ENCODE results near the gene CCNY. TPM values are rescaled to one million over a fixed set of nuclear protein-coding genes. Genes with fewer than 3 reads are reported as not detected.

CCNY gene
- total and polyA plus RNA-seq, 2 of the 13 experiments (the other 11 are each of a cell fraction or from before 2014, with no cell fraction given) = 48.2 to 54.7 TPM

GRCh38 chr10:35336921-35337823 is 863 bp downstream of the CCNY start (continued):
- no peak for TF ChIP-seq HMGA1 (CRISPR knock-in tag; conservative IDR thresholded peaks at IDR 0.05)
- TF ChIP-seq MTA3 (CRISPR knock-in tag; IDR thresholded peaks at IDR 0.05) = no peak
- no peak for TF ChIP-seq NBN (conservative IDR thresholded peaks at IDR 0.05)
- TF ChIP-seq HOXA5 (CRISPR knock-in tag; IDR thresholded peaks at IDR 0.05) = no peak
- no peak for TF ChIP-seq HNRNPH1 (optimal IDR thresholded peaks at IDR 0.05; ENCODE audit: low read depth, low read length)
- peak; percentile 65; the same call in 1 of the 2 replicates for TF ChIP-seq ZNF333 (CRISPR knock-in tag; IDR thresholded peaks at IDR 0.05; ENCODE audit: borderline replicate concordance)
- TF ChIP-seq TOE1 (CRISPR knock-in tag; IDR thresholded peaks at IDR 0.05) = no peak
- no peak for TF ChIP-seq ZNF800 (CRISPR knock-in tag; IDR thresholded peaks at IDR 0.05)
- no peak for TF ChIP-seq ZNF326 (CRISPR knock-in tag; IDR thresholded peaks at IDR 0.05; ENCODE audit: borderline replicate concordance)
- peak; percentile 57; the same call in 1 of the 2 replicates for TF ChIP-seq GABPB1 (CRISPR knock-in tag; IDR thresholded peaks at IDR 0.05)
- TF ChIP-seq AKAP8 (CRISPR knock-in tag; IDR thresholded peaks at IDR 0.05) = no peak
- no peak for TF ChIP-seq ZNF225 (CRISPR knock-in tag; IDR thresholded peaks at IDR 0.05)
- peak; percentile 66; the same call in 1 of the 2 replicates for TF ChIP-seq NFKB2 (CRISPR knock-in tag; IDR thresholded peaks at IDR 0.05; ENCODE audit: borderline replicate concordance)
- no peak for TF ChIP-seq GPN1 (CRISPR knock-in tag; IDR thresholded peaks at IDR 0.05; ENCODE audit: borderline replicate concordance)
- TF ChIP-seq ZNF704 (CRISPR knock-in tag; IDR thresholded peaks at IDR 0.05; ENCODE audit: borderline replicate concordance) = no peak
- TF ChIP-seq PBX3 (CRISPR knock-in tag; IDR thresholded peaks at IDR 0.05; ENCODE audit: borderline replicate concordance) = no peak
- no peak for TF ChIP-seq POLR2AphosphoS2 (IDR thresholded peaks at IDR 0.05; ENCODE audit: low read depth, low read length)
- no peak for TF ChIP-seq JUND (CRISPR knock-in tag; IDR thresholded peaks at IDR 0.05)
- TF ChIP-seq ZBTB26 (CRISPR knock-in tag; IDR thresholded peaks at IDR 0.05; ENCODE audit: borderline replicate concordance) = peak; percentile 17; the same call in 1 of the 2 replicates
- no peak for TF ChIP-seq FOXP1 (IDR thresholded peaks at IDR 0.05)
- TF ChIP-seq FOXP1 (CRISPR knock-in tag; IDR thresholded peaks at IDR 0.05) = no peak
- no peak for TF ChIP-seq THAP8 (CRISPR knock-in tag; IDR thresholded peaks at IDR 0.05; ENCODE audit: borderline replicate concordance)
- TF ChIP-seq YY1 (IDR thresholded peaks at IDR 0.05; ENCODE audit: insufficient read depth, insufficient replicate concordance, low read depth, low read length) = no peak
- no peak for TF ChIP-seq HNRNPUL1 (IDR thresholded peaks at IDR 0.05; ENCODE audit: low read depth, low read length)
- TF ChIP-seq ISX (CRISPR knock-in tag; conservative IDR thresholded peaks at IDR 0.05) = no peak

Data from HepG2 (cell line).